ENCODE results near the gene HDDC3.
"Not testable (repeated sequence)": the region's sequence is repeated elsewhere in the genome, so short reads cannot be mapped to it uniquely, and the experiment has no call there.

The HDDC3 gene

DNA sequence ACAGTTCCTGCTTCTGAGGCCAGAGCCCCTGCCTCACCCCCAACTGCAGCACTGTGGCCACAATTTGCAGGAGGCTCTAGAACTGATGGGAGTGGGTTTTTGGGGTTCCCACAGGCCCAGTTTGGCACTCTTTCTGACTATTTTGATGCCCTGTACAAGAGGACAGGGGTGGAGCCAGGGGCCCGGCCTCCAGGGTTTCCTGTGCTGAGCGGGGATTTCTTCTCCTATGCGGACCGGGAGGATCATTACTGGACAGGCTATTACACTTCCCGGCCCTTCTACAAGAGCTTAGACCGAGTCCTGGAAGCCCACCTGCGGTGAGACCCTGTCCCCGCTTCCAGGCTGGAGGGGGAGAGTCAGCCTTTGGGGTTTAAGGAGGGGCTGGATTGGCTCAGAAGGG lies 22.4 kb downstream of the HDDC3 start:
- DNase-seq (ENCODE audit: low read depth) = no peak

DNA sequence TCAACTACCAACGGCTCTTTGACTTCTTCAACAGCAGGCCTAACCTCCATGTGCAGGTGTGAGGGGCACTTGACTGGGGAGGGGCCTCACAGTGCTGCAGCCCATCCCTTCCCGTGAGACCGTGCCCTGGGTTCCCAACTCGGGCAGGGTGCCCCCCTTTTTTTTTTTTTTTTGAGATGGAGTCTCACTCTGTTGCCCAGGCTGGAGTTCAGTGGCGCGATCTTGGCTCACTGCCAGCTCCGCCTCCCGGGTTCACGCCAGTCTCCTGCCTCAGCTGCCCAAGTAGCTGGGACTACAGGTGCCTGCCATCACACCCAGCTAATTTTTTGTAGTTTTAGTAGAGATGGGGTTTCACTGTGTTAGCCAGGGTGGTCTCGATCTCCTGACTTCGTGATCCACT lies 22.9 kb downstream of the HDDC3 start:
- DNase-seq (ENCODE audit: low read depth) = not testable (repeated sequence)

DNA sequence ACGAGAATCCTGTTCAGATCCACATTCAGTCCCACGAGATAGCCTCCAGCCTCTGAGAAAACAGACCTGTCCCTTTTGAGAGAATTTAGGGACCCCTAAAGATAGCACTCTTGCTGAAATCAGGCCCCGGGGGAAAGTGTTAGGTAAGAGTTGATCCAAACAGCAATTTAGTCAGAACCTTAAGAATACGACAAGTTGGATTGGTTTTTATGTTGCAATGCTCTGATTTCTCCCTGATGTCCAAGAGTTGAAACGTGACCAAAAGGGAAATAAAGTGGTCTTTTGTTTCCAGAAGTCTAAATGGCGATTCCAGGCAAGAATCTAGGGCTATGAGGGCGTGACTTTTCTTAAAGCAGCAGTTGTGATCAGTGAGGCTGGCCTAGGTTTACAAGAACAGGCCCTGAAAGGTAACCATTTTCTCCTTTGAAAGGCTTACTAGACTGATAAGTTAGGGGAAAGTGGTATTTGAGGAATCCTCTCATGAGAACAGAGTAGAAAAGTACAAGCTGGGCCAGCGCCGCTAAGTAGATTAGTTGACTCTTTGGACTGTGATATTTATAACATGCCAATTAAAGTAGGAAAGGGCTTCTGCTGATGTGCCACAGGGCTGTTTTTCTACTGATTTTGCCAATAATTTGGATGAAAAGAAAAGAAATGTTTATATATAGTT lies 24.4 kb downstream of the HDDC3 start:
- DNase-seq (ENCODE audit: low read depth) = no peak

DNA sequence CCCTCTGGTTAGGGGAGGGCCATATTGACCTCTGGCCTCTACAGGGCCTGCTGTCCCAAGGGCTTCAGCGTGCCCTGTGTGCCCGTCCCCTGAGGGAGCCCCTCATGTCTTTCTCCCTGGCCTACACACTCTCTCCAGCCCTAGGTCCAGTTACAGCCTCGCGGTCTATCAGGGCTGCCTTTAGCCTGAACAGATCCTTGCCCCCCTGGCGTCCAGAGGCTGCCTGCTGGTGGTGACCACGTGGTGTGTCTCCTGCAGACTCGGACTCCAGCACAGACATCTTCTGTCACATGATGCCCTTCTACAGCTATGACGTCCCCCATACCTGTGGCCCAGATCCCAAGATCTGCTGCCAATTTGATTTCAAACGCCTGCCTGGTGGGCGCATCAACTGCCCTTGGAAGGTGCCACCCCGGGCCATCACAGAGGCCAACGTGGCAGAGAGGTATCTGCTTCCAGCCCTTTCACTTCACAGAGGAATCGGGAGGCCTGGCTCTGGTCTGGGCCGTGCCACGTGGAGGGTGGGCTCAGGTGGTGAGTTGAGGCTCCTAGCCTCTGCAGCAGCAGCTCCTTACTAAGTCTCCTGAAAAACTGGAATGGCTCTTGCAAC lies 25.2 kb downstream of the HDDC3 start:
- no peak for DNase-seq (ENCODE audit: low read depth)

DNA sequence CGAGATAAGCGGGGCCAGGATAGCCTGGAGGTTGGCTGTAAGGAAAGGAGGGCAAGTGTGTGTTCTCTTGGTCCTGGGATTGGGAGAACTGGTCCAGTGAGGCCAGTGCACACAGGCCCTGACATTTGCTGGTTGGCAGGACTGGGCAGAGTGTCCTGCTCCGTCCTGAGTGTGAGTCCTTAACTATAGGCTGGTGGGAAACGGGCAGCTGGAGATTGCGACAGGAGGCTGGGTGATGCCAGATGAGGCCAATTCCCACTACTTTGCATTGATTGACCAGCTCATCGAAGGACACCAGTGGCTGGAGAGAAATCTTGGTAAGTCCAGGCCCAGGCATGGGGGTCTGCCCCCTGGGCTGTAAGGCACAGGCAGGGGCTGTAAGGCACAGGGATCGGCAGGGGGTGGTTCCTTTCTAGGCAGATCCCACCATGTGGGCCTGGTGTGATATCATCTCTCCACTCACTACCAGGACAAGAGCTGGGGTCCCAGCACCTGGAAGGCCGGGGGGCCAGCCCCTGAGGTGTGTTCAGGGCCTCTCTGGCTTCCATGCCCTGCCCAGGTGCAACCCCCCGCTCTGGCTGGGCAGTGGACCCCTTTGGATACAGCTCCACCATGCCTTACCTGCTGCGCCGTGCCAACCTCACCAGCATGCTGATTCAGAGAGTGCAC lies 26.0 kb downstream of the HDDC3 start:
- no peak for DNase-seq (ENCODE audit: low read depth)

DNA sequence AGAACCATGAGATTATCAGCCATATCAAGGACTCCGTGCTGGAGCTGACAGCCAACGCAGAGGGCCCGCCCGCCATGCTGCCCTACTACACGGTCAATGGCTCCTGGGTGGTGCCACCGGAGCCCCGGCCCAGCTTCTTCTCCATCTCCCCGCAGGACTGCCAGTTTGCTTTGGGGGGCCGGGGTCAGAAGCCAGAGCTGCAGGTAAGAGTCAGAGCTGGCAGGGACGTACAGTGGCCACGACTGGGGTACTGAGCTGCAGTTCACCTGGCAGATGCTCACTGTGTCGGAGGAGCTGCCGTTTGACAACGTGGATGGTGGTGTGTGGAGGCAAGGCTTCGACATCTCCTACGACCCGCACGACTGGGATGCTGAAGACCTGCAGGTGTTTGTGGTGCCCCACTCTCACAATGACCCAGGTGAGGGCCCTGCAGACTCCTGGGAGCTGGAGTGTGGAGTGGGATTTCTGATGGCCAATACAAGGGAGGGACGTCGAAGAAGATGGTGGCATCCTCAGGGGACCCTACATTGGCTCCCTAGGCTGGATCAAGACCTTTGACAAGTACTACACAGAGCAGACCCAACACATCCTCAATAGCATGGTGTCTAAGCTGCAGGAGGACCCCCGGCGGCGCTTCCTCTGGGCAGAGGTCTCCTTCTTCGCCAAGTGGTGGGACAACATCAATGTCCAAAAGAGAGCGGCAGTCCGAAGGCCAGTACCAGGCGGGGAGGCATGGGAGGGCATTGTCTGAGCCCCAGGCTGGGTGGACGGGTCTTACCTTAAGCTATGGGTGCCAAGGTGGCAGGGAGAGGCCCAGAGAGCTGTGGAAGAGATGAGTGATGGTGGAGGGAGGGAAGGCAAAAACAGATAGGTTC lies 26.8 kb downstream of the HDDC3 start:
- DNase-seq (ENCODE audit: low read depth) = no peak

DNA sequence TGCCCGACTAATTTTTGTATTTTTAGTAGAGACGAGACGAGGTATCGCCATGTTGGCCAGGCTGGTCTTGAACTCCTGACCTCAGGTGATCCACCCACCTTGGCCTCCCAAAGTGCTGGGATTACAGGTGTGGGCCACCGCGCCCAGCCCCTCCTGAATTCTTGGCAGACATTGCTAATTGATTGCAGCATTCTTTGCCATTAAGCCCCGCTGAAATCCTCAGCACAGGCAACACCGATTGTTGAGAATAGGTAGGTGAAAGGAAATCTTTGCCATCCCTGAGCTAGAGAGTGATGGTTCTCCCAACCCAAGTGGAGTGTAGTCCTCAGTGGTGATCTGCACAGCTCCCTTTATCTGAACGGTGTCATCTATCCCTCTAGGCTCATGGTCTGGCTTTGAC lies 27.6 kb downstream of the HDDC3 start:
- no peak for DNase-seq (ENCODE audit: low read depth)

DNA sequence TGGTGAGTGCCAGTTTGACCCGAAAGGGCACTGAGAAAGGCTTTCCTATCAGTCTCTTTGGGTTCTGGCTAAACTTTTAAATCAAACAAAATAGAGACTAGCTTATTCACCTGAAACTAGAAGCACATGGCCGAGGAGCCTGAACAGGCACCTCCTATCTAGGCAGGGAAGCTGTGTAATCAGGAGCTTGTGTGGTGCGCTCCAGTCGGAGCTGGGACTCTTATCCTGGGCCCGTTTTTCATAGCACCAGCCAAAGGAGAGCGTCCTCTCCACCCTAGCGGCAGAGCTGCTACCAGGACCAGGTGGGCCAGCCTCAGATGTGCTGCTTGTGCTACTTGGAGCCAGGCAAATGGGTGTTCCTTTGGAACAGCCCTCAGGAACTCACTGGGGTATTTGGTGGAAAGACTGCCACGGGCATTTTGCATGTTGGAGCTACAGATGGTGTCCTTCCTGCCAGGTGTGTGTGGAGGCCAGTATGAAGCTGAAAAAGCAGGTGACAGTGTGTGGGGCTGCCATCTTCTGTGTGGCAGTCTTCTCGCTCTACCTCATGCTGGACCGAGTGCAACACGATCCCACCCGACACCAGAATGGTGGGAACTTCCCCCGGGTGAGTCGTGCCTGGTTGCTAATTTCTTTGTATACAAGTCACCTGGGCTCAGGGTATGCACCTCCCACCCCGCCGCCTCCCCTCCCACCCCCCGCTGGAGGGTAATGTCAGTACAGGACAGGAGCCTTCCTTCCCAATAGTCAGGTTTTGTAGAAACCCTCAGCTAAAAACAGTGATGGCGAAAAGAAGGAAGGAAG lies 28.4 kb downstream of the HDDC3 start:
- no peak for DNase-seq (ENCODE audit: low read depth)

DNA sequence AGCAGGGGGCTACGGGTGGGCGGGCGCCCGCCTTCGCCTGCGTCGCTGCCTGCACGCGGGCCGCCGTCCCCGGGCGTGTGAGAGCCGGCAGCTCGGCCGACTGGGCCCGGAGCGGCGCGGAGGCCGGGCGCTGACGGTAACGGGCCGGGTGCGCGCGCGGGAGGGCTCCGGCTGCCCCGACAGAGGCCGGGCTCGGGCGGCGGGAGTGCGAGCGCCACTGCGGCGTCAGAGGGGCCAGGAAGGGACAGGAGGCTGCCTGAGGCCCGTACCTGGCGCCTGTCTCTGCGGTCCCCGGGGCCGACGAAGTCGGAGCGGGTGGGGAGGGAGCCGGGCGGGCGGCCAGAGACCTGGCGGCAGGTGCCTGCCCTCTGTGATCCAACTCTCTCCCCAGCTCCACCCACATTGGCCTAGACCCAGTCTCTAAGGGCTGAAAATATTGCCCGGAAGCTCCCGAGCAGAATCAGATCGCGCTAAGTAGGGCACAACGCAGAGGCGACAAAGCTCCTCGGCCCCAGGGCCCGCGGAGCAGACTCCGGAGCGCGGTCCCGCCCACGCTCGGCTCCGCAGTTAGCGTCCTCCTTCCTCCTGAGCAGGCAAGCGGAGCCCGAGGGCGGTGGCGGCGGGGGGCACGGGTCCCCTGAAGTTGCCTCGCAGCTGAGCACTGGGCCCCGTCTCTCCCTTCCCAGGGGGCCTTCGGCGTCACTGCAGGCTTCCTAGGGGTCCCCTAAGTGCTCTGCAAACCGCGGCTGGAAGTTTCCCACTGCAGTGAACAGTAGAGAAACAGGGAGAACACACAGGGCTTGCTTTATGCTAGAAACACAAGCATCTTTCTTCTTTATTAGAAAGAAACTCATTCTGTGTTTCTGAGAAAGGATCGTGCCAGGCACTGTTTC lies 29.3 kb downstream of the HDDC3 start, which contains the start of gene MAN2A2:
TSS of gene MAN2A2 (plus strand) at position 463 of the 893 bp plus-strand sequence. CDS start 906 bp downstream, outside the sequence.
- peak; percentile 10 for DNase-seq (ENCODE audit: low read depth)

DNA sequence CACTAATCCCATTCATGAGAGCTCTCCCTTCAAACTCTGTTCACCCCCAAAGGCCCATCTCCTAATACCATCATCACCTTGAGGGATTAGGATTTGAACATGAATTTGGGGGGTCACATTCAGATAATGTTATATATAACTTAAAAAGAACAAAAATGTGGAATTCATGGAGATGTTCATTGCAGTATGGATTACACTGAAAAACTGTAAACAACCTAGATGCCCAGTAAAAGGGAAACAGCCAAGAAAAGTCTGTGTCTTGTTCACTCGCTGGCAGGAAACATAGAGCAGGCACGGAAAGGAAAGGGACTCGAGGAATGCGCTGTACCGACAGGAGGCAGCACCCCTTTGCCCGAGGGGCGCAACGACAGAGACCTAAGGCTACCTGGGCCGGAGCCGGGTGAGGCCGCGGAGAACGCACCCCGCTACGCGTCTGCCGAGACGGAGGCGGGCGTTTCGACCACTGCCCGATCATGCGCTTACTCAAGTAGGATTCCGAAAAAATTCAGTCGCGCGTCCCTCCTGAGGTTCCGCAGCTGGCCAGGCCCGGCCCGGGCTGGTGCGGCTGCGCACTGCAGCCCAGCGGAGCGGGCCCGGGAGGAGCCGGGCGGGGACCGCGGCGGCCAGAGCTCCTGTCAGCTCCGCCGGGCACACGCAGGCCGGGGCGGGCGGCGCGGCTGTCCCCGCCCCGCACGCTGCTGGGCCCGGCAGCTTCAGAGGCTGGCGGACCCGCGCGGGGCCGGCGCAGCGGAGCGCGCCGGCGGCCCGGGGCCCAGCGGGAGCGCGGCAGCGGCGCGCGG lies 30.1 kb downstream of the HDDC3 start:
- DNase-seq (ENCODE audit: low read depth) = peak; percentile 76

DNA sequence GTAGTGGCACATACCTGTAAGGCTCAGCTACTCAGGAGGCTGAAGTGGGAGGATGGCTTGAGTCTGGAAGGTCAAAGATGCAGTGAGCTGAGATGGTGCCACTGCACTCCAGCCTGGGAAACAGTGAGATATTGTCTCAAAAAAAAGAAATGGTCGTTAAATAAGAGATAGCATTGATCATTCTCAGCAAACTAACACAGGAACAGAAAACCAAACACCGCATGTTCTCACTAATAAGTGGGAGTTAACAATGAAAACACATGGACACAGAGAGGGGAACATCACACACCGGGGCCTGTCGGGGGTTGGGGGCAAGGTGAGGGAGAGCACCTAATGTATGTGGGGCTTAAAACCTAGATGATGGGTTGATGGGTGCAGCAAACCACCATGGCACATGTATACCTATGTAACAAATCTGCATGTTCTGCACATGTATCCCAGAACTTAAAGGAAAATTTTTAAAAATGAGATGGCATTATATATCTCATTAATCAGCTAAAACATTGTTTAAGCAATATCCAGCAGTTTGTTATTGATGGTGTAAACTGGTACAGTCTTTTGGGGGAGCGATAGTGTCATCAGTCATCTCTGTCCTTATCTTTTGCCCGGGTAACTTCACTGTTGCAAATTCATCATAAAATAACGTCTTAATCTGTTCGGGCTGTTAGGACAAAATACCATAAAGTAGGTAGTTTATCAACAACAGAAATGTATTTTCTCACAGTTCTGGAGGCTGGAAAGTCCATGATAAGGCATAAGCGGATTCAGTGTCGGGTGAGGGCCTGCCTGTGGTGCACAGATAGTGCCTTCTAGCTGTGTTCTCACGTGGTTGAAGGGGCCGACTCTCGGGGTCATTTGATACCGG lies 30.9 kb downstream of the HDDC3 start:
- DNase-seq (ENCODE audit: low read depth) = no peak

DNA sequence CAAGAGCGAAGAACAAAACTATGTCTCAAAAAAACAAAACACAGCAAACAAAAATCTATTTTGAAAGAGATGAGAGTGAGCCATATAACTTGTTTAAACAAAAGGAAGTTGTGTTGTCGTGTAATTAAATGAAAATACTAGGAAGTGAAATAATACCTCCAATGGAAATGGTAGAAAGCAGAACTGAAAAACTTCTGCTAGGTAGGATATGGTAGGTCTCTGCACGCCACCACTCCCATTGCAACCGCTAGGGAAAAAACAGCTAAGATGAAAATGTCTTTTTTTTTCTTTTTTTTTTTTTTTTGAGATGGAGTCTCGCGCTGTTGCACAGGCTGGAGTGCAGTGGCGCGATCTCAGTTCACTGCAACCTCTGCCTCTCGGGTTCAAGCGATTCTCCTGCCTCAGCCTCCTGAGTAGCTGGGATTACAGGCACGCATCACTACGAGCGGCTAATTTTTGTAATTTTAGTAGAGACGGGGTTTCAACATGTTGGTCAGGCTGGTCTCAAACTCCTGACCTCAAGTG lies 35.2 kb downstream of the HDDC3 start:
- DNase-seq (ENCODE audit: low read depth) = not testable (repeated sequence)

DNA sequence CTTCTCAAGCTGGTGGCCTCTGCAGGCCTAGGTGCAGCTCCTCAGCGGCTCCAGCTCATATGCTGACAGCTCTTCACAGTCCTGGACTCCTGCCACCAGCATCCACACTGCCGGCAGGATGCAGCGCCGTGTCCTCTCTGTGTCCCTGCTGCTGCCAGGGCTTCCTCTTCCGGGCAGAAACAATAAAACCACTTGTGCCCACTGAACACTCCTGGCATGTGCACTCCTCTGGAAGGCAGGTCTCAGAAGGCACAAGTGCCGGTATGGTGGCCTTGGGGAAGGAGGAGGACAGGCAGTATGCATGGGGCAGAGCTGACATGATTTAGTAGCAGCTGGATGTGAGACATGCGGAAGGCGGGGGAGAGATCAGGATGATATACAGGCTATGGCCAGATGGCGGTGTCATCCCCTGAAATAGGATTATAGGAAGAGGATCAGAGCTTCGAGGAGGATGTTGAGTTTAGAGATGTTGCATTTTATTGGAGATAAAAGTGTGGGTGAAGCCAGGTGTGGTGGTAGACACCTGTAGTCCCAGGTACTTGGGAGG lies 36.7 kb downstream of the HDDC3 start:
- DNase-seq (ENCODE audit: low read depth) = no peak

DNA sequence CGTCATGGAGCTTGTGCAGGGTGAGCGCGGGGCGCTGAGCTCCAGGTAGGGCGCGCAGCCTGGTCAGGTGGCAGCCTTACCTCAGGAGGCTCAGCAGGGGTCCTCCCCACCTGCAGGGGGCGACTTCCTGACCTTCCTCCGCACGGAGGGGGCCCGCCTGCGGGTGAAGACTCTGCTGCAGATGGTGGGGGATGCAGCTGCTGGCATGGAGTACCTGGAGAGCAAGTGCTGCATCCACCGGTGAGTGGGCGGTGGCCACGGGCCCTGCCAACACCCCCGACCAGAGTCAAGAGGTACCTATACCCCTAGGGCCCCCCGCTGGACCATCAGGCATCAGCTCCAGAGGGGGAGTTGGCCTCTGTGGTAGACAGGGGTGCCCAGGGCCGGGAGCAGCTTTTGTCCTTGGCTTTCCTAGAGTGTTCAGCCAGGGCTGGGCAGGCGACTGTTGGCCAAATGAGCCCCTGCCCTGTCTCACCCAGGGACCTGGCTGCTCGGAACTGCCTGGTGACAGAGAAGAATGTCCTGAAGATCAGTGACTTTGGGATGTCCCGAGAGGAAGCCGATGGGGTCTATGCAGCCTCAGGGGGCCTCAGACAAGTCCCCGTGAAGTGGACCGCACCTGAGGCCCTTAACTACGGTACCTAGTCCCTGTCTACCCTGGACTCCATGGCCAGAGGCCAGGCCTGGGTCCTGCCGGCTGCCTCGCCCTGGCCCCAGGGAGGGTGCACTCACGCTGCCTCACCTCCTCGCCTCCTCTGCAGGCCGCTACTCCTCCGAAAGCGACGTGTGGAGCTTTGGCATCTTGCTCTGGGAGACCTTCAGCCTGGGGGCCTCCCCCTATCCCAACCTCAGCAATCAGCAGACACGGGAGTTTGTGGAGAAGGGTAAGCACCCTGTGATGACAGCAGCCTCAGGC lies 38.9 kb downstream of the HDDC3 start:
- DNase-seq (ENCODE audit: low read depth) = no peak

DNA sequence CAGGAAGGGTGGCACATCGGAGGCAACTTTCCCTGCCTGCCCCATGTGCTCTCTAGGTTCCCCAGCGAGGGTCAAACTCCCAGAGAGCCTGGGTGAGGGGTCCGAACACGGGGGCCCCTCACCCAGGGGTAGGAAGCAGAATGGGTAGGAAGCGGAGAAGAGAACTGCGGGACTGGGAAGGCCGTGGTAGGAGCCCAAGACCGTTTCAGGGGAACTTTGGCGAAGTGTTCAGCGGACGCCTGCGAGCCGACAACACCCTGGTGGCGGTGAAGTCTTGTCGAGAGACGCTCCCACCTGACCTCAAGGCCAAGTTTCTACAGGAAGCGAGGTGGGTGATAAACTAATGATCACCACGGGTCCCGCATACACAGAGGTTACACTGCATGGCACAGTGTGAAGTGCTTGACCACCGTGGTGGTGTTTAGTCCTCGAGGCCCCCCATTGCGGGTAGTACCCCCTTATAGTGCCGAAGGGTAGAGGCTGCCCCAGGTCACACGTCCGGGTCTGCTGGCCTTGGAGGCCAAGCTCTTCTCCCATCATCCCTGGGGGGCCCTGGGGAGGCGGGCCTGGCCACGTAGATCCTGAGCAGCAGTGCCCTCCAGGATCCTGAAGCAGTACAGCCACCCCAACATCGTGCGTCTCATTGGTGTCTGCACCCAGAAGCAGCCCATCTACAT lies 39.7 kb downstream of the HDDC3 start:
- no peak for DNase-seq (ENCODE audit: low read depth)

DNA sequence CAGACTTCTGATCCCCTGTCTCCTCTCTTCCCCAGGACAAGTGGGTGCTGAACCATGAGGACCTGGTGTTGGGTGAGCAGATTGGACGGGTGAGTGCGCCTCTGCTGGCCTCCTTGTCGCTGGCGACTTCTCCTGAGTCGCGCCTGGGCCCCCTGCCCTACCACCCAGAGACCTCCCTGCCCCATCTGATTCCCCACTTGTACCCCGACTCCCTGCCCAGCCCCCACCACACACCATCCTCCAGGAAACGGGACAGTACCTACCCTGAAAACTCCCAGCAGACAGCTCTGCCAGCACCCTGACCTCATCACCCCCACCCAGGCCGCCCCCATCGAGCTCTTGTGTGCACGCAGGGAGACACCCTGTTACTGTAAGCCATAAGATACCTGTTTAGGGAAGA lies 40.3 kb downstream of the HDDC3 start:
- no peak for DNase-seq (ENCODE audit: low read depth)
